Embryonic facial prominence (tissue), 1 donor: ENCODE data around the gene SLC4A1AP.
"Not testable (repeated sequence)": the region's sequence is repeated elsewhere in the genome, so short reads cannot be mapped to it uniquely, and the experiment has no call there.

Source experiments
- DNase-seq: peaks from one replicate; pipeline ENCODE4 v3.0.0-alpha.2; 2016; ENCODE audit errors: extremely low spot score

SLC4A1AP gene

GRCh38 chr2:27663285-27664153, at the start of gene SLC4A1AP, which contains the start of gene SUPT7L:
TSS of gene SLC4A1AP (plus strand) at chr2:27663889. CDS start at chr2:27663915, 26 bp downstream.
TSS of gene SUPT7L (minus strand) at chr2:27663614. CDS start at chr2:27662192, 1,422 bp downstream.
- DNase-seq, result peak; percentile 85

- DNase-seq, result no peak
Measured at GRCh38 chr2:27613985-27614384, 49.7 kb upstream of the SLC4A1AP start.

GRCh38 chr2:27615316-27615715, 48.4 kb upstream of the SLC4A1AP start:
- no peak for DNase-seq

- DNase-seq, result no peak
Measured at GRCh38 chr2:27621524-27621923, 42.2 kb upstream of the SLC4A1AP start.

- no peak for DNase-seq
Measured at GRCh38 chr2:27622921-27623384, 40.7 kb upstream of the SLC4A1AP start.

GRCh38 chr2:27624943-27625342, 38.7 kb upstream of the SLC4A1AP start:
- no peak for DNase-seq

GRCh38 chr2:27626323-27626722, 37.4 kb upstream of the SLC4A1AP start:
- DNase-seq, result not testable (repeated sequence)

GRCh38 chr2:27626921-27627320, 36.8 kb upstream of the SLC4A1AP start:
- DNase-seq, result not testable (repeated sequence)

GRCh38 chr2:27627963-27628766, 35.5 kb upstream of the SLC4A1AP start:
- DNase-seq, result peak; percentile 7

GRCh38 chr2:27628767-27629709, 34.7 kb upstream of the SLC4A1AP start, which contains the start of the genes CCDC121 and GPN1:
TSS of gene CCDC121 (minus strand) at chr2:27629012. CDS start at chr2:27627799, 1,213 bp downstream.
TSS of gene GPN1 (plus strand) at chr2:27629050. CDS start at chr2:27629059, 9 bp downstream.
- peak; percentile 66 for DNase-seq

GRCh38 chr2:27630257-27630656, 33.4 kb upstream of the SLC4A1AP start:
- DNase-seq, result not testable (repeated sequence)

GRCh38 chr2:27634291-27634690, 29.4 kb upstream of the SLC4A1AP start:
- DNase-seq, result no peak

- no peak for DNase-seq
Measured at GRCh38 chr2:27636766-27637165, 26.9 kb upstream of the SLC4A1AP start.

GRCh38 chr2:27638037-27638637, 25.6 kb upstream of the SLC4A1AP start:
- DNase-seq, result no peak

- DNase-seq, result no peak
Measured at GRCh38 chr2:27638709-27639108, 25.0 kb upstream of the SLC4A1AP start.

GRCh38 chr2:27640722-27641245, 22.9 kb upstream of the SLC4A1AP start:
- no peak for DNase-seq

- no peak for DNase-seq
Measured at GRCh38 chr2:27645197-27645596, 18.5 kb upstream of the SLC4A1AP start.

GRCh38 chr2:27647289-27647688, 16.4 kb upstream of the SLC4A1AP start:
- no peak for DNase-seq

- no peak for DNase-seq
Measured at GRCh38 chr2:27647737-27648136, 16.0 kb upstream of the SLC4A1AP start.

GRCh38 chr2:27651056-27651455, 12.6 kb upstream of the SLC4A1AP start:
- DNase-seq, result no peak
